ENCODE measurements around the gene C16orf95.
A peak's percentile ranks its signal among the peaks of the same experiment; 100 is the strongest.
"Not testable (repeated sequence)": the region's sequence is repeated elsewhere in the genome, so short reads cannot be mapped to it uniquely, and the experiment has no call there.

C16orf95 gene

GRCh38 chr16:87316923-87317749 lies at the start of gene C16orf95:
TSS of gene C16orf95 (minus strand) at chr16:87317392. CDS start at chr16:87317242, 150 bp downstream.
- Histone ChIP-seq H3K27ac (ENCODE audit: low read depth, low read length) (peak within 1 kb of the TSS; percentile 94), H3K4me3 (ENCODE audit: low read depth in 1 of 5, low read length in 5 of 5) (peak within 1 kb of the TSS; percentile 81 to 90 (median 86)), H3K9me3 (ENCODE audit: control insufficient read depth in 5 of 5, low read length in 5 of 5) (no peaks in the 10 kb centered on the region), H3K4me1 (ENCODE audit: control insufficient read depth in 5 of 5, insufficient read depth in 5 of 5, low read length in 5 of 5) (peaks cover 8 to 16% (median 13%) of the 10 kb centered on the region in 5 donors), H3K27me3 (ENCODE audit: control insufficient read depth in 5 of 5, insufficient read depth in 4 of 5, low read length in 5 of 5) (no peaks in the 10 kb centered on the region), H3K36me3 (ENCODE audit: control insufficient read depth in 5 of 5, insufficient read depth in 5 of 5, low read length in 5 of 5) (no peaks in the 10 kb centered on the region), H3K9ac (ENCODE audit: low read length in 5 of 5) (peak within 1 kb of the TSS; percentile 60 to 99 (median 94))

GRCh38 chr16:87366930-87367329 lies 49.7 kb upstream of the C16orf95 start:
- no peak overlapping the region for H3K27ac ChIP-seq (ENCODE audit: low read depth, low read length)
- H3K36me3 ChIP-seq (ENCODE audit: control insufficient read depth in 5 of 5, insufficient read depth in 5 of 5, low read length in 5 of 5) = peaks cover 0 to 23% (median 19%) of the 10 kb centered on the region in 5 donors
- no peak overlapping the region for H3K4me3 ChIP-seq (ENCODE audit: low read depth in 1 of 5, low read length in 5 of 5)
- peaks cover 2 to 59% (median 19%) of the 10 kb centered on the region in 5 donors for H3K4me1 ChIP-seq (ENCODE audit: control insufficient read depth in 5 of 5, insufficient read depth in 5 of 5, low read length in 5 of 5)
- no peaks in the 10 kb centered on the region for H3K27me3 ChIP-seq (ENCODE audit: control insufficient read depth in 5 of 5, insufficient read depth in 4 of 5, low read length in 5 of 5)
- H3K9ac ChIP-seq (ENCODE audit: low read length in 5 of 5) = no peak overlapping the region
- H3K9me3 ChIP-seq (ENCODE audit: control insufficient read depth in 5 of 5, low read length in 5 of 5) = no peaks in the 10 kb centered on the region

GRCh38 chr16:87366288-87366687 lies 49.1 kb upstream of the C16orf95 start:
- Histone ChIP-seq H3K27ac (ENCODE audit: low read depth, low read length) (no peak overlapping the region), H3K4me1 (ENCODE audit: control insufficient read depth in 5 of 5, insufficient read depth in 5 of 5, low read length in 5 of 5) (peaks cover 2 to 56% (median 19%) of the 10 kb centered on the region in 5 donors), H3K9me3 (ENCODE audit: control insufficient read depth in 5 of 5, low read length in 5 of 5) (no peaks in the 10 kb centered on the region), H3K36me3 (ENCODE audit: control insufficient read depth in 5 of 5, insufficient read depth in 5 of 5, low read length in 5 of 5) (peaks cover 0 to 30% (median 25%) of the 10 kb centered on the region in 5 donors), H3K4me3 (ENCODE audit: low read depth in 1 of 5, low read length in 5 of 5) (no peak overlapping the region), H3K9ac (ENCODE audit: low read length in 5 of 5) (no peak overlapping the region), H3K27me3 (ENCODE audit: control insufficient read depth in 5 of 5, insufficient read depth in 4 of 5, low read length in 5 of 5) (no peaks in the 10 kb centered on the region)

- H3K27me3 ChIP-seq (ENCODE audit: control insufficient read depth in 5 of 5, insufficient read depth in 4 of 5, low read length in 5 of 5) = no peaks in the 10 kb centered on the region
- H3K4me3 ChIP-seq (ENCODE audit: low read depth in 1 of 5, low read length in 5 of 5) = no peak overlapping the region
- H3K36me3 ChIP-seq (ENCODE audit: control insufficient read depth in 5 of 5, insufficient read depth in 5 of 5, low read length in 5 of 5) = peaks cover 0 to 38% (median 31%) of the 10 kb centered on the region in 5 donors
- H3K9ac ChIP-seq (ENCODE audit: low read length in 5 of 5) = no peak overlapping the region
- peaks cover 2 to 45% (median 12%) of the 10 kb centered on the region in 5 donors for H3K4me1 ChIP-seq (ENCODE audit: control insufficient read depth in 5 of 5, insufficient read depth in 5 of 5, low read length in 5 of 5)
- H3K27ac ChIP-seq (ENCODE audit: low read depth, low read length) = no peak overlapping the region
- no peaks in the 10 kb centered on the region for H3K9me3 ChIP-seq (ENCODE audit: control insufficient read depth in 5 of 5, low read length in 5 of 5)
Observed at GRCh38 chr16:87365021-87365713, 48.0 kb upstream of the C16orf95 start.

GRCh38 chr16:87363771-87364455 lies 46.7 kb upstream of the C16orf95 start:
- H3K9ac ChIP-seq (ENCODE audit: low read length in 5 of 5) = peak overlapping the region in 1 of 5 donors; percentile 53
- H3K36me3 ChIP-seq (ENCODE audit: control insufficient read depth in 5 of 5, insufficient read depth in 5 of 5, low read length in 5 of 5) = peaks cover 0 to 50% (median 43%) of the 10 kb centered on the region in 5 donors
- H3K4me3 ChIP-seq (ENCODE audit: low read depth in 1 of 5, low read length in 5 of 5) = peak overlapping the region in 2 of 5 donors; percentile 22 to 29

GRCh38 chr16:87362828-87363559 lies 45.8 kb upstream of the C16orf95 start:
- not testable (repeated sequence) for H3K27ac ChIP-seq (ENCODE audit: low read depth, low read length); H3K4me3 ChIP-seq (ENCODE audit: low read depth in 1 of 5, low read length in 5 of 5); H3K27me3 ChIP-seq (ENCODE audit: control insufficient read depth in 5 of 5, insufficient read depth in 4 of 5, low read length in 5 of 5); H3K9me3 ChIP-seq (ENCODE audit: control insufficient read depth in 5 of 5, low read length in 5 of 5); H3K9ac ChIP-seq (ENCODE audit: low read length in 5 of 5)
- peaks cover 0 to 60% (median 52%) of the 10 kb centered on the region in 5 donors for H3K36me3 ChIP-seq (ENCODE audit: control insufficient read depth in 5 of 5, insufficient read depth in 5 of 5, low read length in 5 of 5)
- peaks cover 0 to 24% (median 4%) of the 10 kb centered on the region in 5 donors for H3K4me1 ChIP-seq (ENCODE audit: control insufficient read depth in 5 of 5, insufficient read depth in 5 of 5, low read length in 5 of 5)

More at GRCh38 chr16:87363771-87364455, 46.7 kb upstream of the C16orf95 start:
- Histone ChIP-seq H3K4me1 (ENCODE audit: control insufficient read depth in 5 of 5, insufficient read depth in 5 of 5, low read length in 5 of 5) (peaks cover 2 to 33% (median 7%) of the 10 kb centered on the region in 5 donors), H3K9me3 (ENCODE audit: control insufficient read depth in 5 of 5, low read length in 5 of 5) (no peaks in the 10 kb centered on the region), H3K27me3 (ENCODE audit: control insufficient read depth in 5 of 5, insufficient read depth in 4 of 5, low read length in 5 of 5) (no peaks in the 10 kb centered on the region), H3K27ac (ENCODE audit: low read depth, low read length) (no peak overlapping the region)

GRCh38 chr16:87361916-87362619 lies 44.9 kb upstream of the C16orf95 start:
- Histone ChIP-seq H3K36me3 (ENCODE audit: control insufficient read depth in 5 of 5, insufficient read depth in 5 of 5, low read length in 5 of 5) (peaks cover 0 to 64% (median 57%) of the 10 kb centered on the region in 5 donors), H3K9ac (ENCODE audit: low read length in 5 of 5) (no peak overlapping the region), H3K27ac (ENCODE audit: low read depth, low read length) (no peak overlapping the region), H3K4me1 (ENCODE audit: control insufficient read depth in 5 of 5, insufficient read depth in 5 of 5, low read length in 5 of 5) (peaks cover 0 to 15% (median 4%) of the 10 kb centered on the region in 5 donors), H3K27me3 (ENCODE audit: control insufficient read depth in 5 of 5, insufficient read depth in 4 of 5, low read length in 5 of 5) (no peaks in the 10 kb centered on the region), H3K9me3 (ENCODE audit: control insufficient read depth in 5 of 5, low read length in 5 of 5) (no peaks in the 10 kb centered on the region), H3K4me3 (ENCODE audit: low read depth in 1 of 5, low read length in 5 of 5) (no peak overlapping the region)

GRCh38 chr16:87360862-87361610 lies 43.8 kb upstream of the C16orf95 start:
- Histone ChIP-seq H3K27me3 (ENCODE audit: control insufficient read depth in 5 of 5, insufficient read depth in 4 of 5, low read length in 5 of 5) (no peaks in the 10 kb centered on the region), H3K4me1 (ENCODE audit: control insufficient read depth in 5 of 5, insufficient read depth in 5 of 5, low read length in 5 of 5) (peaks cover 0 to 15% (median 4%) of the 10 kb centered on the region in 5 donors), H3K27ac (ENCODE audit: low read depth, low read length) (no peak overlapping the region), H3K4me3 (ENCODE audit: low read depth in 1 of 5, low read length in 5 of 5) (no peak overlapping the region), H3K9me3 (ENCODE audit: control insufficient read depth in 5 of 5, low read length in 5 of 5) (no peaks in the 10 kb centered on the region), H3K36me3 (ENCODE audit: control insufficient read depth in 5 of 5, insufficient read depth in 5 of 5, low read length in 5 of 5) (peaks cover 0 to 68% (median 59%) of the 10 kb centered on the region in 5 donors), H3K9ac (ENCODE audit: low read length in 5 of 5) (no peak overlapping the region)
